ENCODE measurements around the gene ADCY5.

The ADCY5 gene

DNA sequence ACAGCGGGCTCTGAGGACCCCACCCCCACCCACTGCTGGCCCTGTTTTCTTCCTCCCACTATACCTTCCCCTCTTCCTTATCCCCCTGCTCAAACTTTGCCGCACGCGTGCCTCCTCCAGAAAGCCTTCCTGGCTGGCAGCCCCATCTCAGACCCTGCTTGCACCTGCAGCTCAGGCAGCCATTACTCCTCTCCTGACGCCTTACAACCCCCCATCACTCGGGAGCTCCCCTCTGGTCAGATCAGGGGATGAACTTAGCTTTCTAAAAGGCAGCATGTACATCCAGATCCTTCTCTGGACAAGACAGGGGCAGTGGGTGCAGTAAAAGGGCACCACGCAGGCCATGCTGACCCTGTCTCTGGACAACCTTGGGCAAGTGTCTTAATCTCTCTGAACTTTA lies 152.6 kb downstream of the ADCY5 start:
- no peak for DNase-seq

DNA sequence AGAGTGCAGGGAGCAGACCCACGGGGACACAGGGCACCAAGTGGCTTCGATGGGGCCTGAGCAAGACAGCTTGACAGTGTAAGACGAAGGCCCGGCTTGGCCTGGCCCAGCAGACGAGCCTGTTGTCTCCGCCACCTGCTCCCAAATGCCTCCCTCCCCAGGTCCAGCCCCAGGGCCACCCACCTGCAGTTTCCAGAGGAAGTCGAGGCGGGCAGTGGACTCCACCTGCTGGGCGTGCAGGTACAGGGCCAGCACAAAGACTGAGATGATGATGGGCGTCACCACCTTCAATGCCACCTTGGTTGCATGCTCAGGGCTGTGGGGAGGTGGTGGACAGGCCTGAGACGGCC lies 153.0 kb downstream of the ADCY5 start:
- DNase-seq, result no peak

DNA sequence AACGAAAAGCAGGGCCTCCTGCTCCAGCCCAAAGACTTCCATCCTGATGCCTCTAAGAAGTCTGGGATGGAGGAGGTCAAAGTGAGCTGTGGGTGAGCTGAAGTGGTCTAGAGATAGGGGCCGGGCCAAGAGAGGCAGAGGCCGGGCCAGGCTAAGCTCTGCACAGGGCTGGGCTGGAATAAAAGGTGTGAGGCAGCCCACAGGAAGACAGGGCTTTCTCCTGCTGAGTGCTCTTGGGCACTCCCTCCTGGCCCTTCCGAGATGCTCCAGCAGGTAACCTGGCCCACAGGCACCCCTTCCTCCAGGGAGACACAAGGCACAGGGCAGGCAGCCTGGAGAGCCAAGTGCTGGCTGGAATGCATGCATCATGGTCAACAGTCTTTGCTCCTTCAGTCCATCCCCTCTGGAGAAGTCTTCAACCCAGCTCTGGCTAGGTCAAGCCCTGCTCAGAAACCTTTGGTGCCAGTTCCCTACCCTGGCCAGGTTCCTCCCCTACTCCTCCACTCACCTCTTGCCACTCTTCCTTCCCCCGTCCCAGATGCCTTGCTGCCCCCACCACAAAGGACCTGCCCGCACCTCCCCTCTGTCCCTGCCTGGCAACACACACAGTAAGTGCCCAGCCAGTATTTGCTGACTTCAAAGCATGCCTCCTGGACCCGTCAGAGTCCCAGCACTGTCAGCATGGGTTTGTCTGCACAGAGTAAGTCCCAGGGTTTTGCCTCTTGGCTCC lies 153.6 kb downstream of the ADCY5 start:
- no peak for DNase-seq

DNA sequence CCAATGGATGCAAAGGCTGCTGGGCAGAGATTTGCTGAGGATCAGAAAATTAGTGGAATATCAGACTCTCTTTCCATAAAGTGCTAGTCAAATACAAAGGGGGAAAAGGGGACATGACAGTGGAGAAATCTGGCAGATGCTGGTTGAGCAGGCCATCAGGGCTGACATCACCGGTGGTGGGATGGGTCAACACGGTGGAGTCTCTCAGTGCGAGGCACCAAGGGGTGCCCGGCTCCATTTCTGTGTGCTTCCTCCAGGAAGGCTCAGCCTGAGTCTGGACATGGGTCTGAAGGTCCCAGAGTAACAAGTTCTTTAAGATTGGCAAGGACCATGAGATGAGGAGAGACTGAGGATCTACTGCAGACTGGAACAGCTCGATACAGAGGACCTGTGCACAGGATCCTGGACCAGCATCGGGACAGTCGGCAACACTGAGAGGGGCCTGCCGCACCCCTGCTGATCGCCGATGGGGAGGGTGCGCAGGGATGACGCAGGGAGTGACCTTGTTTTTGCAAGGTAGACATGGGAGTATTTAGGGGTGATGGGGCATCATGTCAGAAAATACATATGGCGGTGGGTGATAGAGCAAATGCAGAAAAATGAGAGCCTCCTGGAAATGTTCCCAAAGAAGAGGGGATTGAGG lies 154.5 kb downstream of the ADCY5 start:
- no peak for DNase-seq

DNA sequence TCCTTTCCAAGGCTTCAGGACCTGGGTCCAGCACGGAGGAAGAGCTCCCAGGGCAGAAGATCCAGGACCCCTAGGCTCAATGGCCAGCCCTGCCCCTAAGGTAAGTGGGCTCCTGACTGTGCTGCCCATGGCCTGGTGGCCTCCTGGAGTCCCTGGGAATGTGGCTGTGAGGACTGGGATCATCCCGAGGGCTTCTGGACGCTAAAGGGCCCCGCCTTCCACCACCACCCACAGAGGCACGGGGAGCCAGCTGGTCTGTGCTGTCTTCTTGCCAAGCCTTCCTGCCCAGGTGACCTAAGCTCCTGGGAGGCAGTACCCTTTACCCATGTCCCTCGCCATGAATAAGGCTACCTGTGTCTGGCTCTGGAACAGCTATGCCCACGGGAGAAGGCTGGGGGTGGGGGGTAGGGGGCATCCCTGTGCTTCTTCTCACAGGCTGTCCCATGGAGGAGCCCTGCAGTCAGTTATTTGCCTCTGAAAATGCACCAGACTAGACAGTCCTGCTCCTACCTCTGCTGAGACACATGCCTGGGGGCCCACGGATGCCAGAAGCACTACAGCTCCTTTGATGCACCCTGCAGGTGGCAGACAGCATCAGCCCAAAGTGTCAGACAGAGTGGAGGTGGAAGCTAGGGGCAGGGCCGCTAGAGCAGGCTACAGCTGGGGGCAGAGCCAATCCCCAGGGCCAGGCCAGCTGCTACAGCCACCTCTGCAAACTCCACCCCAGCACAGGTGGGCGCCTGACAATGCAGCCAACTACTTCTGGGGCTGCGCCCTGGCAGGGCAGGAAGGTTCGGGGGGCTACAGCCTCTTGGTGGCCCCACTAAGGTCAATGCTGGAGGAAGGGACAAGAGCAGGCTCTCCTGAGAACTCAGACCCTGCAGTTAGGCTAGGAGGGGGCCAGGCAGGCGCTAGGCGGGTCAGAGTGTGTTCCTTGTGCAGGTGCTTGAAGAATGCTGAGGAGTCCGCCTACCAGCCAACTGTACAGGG lies 156.3 kb downstream of the ADCY5 start:
- DNase-seq, result no peak

DNA sequence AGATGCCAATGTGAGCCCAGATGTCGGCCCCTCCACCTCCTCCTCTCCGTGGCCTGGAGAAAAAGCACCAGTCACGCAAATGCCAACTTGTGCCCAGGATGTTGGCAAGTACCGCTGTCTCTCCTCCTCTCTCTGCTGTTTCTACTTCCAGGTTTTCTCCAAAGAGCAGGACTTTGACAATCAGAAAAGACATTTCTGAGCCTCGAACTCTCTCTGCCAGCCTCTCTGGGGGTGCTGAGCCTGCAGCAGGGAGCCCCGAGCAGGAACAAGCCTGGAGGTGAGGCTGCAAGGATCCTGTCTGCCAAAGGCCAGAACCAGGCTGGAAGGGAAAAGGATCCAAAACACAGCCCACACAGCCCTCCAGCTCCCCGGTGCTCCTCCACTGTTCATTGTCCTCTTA lies 157.5 kb downstream of the ADCY5 start:
- no peak for DNase-seq

DNA sequence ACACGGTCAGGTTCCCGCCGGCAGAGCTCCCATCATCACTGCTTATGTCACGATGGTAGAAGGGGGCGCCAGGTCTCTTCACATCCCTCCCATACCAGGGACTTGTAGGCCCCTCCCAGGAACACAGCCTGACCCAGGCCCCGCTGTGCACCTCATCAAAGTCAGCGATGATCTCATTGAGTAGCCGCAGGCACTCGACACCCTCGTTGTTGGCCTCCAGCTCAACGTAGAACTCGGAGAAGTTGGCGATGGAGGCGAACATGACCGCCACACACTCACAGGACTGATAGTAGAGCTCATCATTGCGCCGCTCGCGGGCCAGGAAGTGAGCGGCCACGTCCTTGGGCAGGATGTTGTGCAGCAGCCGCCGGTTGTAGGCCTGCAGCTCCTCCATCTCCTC lies 157.9 kb downstream of the ADCY5 start:
- no peak for DNase-seq

DNA sequence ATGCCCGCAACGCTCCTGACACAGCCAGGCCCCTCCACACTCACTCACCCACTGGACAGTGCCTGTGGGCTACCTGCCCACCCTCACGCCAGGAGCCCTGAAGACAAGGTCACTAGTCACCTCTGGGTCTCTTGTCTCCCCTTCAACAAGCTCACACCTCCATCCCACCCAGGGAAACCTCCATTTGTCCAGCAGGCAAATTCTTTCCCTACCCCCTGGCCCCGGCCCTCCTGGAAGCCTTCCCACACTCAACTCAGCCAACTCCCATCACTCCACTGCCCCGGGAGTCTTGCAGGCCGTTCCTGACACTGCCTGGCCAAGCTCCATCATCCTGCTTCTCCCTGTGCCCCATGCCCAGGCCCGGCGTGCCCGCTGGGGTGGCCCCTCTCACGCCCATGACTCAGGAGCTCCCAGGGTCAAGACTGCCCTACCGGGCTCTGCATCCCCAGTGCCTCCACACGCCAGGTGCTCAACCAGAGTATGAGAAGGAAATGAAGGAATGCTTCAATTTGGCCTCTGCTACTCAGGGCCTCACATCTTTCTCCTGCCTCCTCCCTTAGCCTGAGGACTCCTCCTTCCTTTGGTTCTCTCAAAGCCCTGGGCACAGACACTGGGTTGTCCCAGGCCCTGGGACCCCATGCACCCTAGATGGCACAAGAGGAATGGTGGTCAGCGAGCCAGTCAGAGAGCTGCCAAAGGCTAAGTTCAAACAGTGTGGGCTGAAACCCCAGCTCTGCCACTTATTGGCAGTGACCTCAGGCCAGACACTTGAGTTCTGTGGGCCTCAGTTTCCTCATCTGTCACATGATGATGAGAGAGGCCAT lies 158.6 kb downstream of the ADCY5 start:
- no peak for DNase-seq

DNA sequence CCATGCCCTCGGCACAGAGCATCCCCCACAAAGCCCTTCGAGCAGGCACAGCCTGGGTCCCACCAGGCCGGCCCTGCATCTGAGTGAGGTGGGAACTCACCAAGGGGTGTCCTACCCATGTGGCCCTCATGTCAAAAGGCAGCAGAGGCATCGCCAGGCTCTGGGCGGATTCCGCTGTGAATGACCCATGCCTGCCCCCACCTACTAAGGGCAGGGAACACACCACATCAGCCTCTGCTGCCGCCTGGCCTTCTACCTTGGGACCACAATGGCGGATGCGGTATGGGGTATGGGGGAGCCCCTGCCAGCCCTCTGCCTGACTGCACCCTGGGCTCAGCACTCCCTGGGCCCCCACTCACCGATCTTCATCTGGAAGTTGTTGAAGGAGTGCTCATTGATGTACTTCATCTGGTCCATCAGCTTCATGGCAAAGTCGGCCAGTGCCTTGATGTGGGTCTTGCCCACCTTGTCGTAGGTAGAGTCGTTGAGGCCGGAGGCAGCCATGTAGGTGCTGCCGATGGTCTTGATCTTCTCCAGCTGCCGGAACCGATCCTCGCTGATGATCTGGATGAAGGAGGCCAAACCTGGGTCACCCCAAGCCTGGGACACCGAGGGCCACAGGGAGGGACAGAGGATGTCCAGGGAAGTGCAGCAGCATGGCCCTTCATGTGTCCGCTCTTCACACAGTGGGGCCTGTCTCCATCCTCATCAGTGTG lies 159.3 kb downstream of the ADCY5 start:
- no peak for DNase-seq

DNA sequence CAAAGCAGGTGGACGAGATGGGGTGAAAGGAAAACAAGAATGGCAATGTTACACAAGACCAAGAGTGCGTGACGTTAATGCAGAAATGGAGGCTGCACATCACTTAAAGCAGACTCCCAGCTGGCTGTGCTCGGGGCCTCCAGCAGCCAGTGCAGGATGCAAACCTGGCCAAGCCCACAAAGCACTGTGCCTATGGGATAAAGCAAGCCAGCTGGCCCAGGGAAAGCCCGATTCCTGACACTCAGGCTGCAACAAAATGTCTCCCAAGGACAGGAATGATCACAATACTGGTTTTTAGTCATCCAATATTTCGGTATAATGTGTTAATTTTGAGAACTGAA lies 161.0 kb downstream of the ADCY5 start:
- no peak for DNase-seq

DNA sequence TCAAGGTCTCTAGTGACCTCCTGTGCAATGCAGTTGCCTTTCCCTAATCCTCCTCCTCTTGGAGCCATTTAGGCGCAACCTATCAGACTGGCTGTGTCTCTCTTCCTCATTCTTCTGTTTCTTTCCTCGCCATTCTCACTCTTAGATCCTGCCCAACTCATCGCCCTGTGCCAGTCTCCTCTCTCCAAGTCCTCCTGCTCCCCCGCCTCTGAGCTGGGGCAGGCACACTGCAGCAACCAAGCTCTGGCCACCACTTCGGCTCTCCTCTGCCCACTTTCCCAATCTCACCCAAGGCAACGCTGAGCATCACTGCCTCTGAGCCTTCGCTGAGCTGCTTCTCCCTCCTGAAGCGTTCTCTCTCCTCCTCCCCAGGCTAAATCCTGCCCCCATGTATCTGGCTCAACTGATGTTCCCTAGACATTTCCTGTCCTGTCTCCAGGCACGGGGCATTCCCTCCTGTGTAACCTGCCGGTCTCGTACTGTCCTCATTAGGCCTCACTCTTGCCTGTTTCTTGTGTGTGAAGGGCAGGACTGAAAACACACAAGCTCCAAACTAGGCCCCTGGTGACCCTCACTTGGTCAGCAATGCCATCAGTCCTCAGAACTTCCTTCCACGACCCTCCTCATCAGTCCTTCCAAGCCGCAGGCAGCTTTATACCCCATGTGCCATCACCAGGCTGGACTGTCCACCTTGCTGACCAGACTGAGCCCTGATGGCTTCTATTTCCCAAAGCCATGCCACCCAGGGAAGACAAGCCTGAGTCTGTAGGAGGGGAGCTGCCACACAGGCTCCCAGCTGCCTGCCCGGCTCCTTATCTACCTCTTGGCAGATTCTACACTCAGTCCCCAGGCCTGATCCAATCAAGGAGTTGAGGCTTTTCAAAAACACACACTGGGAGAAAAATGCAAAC lies 161.6 kb downstream of the ADCY5 start:
- no peak for DNase-seq

DNA sequence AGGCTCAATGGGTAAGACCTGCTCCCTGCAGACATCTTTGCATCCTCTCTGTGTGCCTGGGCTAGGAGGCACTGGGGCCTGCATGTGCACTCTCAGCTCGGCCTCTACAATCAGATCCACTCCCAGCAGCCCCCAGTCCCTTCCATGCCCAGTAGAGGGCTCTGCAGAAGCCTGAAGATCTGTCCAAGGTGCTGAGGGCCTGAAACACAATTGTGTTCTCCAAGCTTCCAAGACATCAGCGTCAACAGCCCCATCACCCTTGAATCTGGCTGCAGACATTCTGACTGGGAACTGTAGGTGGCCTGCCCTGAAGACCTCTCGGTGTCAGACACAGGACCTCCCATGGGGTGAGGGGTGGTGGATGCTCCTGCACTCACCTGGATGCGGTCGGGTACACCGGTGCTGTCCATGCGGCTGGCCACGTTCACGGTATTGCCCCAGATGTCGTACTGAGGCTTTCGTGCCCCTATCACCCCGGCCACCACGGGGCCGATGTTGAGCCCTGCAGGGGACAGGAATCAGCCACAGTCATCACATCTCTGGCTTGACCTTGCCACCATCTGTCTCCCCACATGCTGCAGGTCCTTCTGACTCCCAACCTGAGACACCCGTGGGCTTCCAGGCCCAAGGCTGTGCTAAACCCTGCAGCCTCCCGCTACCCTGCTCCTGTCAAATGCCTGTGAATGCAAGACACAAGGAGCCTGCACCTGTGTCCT lies 162.4 kb downstream of the ADCY5 start:
- peak; percentile 63 for DNase-seq

DNA sequence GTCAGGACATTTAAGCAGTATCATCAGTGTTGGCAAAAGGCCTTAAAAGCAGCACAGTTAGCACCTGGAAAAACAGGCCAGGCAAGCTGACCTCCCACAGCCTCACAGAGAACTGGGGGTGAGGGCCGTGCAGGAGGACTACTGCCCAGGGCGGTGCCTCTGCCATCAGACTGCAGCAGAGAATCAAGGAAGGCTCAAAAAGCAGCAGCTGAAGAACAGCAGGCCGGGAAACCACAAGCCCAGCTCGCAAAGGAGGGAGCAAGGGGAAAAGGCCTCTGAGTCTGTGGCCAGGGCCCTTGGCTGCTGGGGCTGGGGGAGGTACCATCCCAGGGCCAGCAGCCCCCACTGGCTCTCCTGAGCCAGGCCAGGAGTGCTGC lies 163.0 kb downstream of the ADCY5 start:
- no peak for DNase-seq

DNA sequence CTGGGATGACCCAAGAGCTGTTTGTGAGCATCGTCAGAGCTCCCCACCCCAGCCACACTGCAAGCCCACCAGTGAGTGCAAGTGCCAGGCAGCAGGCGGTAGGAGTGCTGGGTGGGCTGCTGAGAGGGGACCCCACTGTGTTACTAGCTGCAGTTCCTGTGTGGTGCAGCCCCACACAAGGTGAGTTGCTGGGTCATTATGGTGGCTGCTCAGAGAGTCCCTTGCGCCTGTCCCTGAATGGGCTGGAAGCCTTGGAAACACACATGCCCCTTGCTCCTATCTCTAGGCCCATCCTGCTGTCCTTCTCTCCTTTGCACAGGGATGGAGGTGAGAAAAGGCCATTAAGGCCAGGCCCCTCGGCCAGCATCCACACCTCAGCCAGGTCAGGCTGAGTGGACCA lies 163.4 kb downstream of the ADCY5 start:
- DNase-seq, result no peak

DNA sequence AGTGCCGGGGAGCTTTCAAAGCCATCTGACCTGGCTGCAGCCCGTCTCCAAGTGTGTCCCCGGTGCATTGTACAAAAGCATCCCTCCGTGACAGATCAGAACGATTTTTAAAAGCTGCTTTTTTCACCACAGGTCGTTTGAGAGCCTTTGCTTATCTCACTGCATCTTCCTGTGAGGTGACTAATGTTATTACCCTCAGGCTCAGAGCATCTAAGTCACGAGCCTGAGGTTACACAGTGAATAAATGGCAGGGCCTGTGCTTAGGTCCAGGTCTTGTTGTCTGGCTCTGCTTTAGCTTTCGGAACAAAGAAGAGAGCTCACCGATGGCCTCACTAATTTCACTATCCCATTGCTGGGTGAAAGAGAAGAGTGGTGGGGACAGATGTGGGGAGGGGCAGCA lies 163.8 kb downstream of the ADCY5 start:
- DNase-seq, result no peak

DNA sequence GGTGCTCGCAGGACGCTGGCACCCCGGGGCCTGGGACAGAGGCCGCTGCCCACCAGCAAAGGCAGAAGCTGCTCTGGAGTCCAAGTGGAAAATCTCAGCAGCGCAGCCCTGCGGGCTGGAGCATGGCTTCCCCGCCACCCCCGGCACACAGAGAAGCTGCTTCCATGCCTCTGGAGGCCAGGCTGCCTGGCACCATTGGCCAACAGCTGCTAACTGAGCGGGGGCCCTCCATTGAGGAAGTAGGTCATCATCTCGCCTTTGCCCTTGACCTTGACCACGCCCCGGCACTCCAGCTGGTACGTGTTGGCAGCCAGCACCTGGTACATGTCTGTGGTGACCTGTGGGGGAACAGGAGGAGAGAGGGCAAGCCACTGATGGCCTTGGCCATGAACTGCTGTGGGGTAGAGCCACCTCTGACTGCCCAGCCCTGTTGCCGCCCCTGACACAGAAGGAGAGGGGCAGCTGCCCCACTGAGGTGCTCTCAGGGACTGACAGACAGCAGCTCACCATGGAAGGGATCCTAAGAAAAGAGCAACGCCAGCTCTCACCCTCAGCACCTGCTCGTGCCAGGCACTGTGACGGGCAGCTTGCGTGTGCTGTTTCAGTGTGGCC lies 164.4 kb downstream of the ADCY5 start:
- DNase-seq, result no peak

DNA sequence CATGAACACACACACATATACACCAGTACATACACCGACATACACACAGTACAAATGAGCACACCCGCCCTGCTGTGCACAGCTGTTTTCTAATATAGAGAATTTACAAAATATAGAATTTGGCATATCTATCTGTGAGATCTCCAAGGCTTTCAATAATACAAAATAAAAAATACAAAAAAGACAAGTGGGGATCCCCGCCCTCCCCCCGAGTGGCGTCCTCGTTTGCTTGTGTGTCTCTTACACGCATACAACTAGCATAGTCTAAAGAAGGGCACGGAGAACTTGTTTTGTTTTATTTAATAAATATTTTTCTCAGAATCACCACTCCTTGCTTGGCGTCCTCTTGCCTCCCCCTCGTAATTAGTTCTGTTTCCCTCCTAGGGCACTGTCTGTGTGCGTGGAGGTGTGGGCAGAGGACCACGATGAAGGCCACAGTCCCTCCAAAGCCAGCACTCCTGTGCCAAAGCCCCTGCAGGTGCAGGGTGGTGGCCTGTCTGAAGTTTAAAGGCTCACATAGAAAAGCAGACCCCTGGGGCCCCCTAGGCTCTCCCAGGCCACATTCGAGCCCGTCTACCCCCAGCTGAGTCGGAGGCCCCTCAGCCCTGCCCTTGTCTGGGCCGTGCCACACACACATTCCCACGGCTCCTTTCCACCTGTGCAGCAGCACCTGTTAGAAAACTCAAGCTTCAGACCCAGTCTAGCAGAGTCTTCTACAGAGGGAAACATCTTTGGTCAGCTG lies 165.1 kb downstream of the ADCY5 start:
- no peak for DNase-seq

DNA sequence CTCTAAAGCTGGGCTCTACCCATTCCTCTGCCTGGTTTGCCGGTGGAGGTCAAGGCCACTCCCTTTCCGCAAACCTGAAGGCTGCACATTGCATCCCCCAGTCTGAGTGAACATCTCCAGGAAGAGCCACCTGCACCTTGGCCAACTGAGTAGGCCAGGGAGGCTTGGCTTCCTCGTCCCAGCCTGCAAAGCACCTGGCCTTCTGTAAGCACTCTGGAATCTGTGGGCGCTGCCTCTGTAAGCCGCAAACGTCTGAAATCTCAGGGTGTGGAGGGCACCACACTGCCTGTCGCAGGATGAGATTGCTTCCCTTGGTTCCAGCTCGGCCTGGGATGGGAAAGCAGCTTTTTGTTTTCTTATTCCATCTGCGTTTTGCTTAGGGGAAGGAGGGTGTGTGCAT lies 165.8 kb downstream of the ADCY5 start:
- DNase-seq, result no peak

DNA sequence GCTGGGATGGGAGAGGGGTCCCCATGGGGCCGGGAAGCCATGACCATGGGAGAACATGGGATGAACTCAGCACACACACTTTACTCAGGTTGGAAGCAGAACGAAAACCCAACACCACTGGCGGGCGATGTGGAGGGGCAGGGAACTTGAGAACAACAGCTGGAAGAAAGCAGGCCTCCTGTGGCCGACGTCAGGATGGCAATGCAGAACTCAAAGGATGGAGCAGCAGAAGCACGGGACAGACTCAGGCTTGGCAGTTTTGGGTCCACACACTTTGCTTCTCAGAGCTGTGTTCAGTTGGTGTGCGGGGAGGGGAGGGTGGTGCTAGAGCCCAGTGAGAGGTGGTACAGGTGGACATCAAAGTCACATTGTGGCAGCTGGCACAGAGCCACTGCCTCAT lies 166.4 kb downstream of the ADCY5 start:
- no peak for DNase-seq
